T47D (cell line): Measurements from ENCODE around the gene NAPA.

Source experiments
- DNase-seq, 2 experiments: peaks; one replicate each; pipeline versions ENCODE4 v3.0.0 to v3.0.0-alpha.2; 2011 to 2012; ENCODE audit warnings: low read depth in 1 of 2, low spot score in 1 of 2
- JUND ChIP-seq: IDR thresholded peaks from 2 replicates; pipeline ENCODE4 v1.6.1; 2012; ENCODE audit warnings: low read depth
- in situ Hi-C: cut with HindIII; loops from 2 replicates; pipeline ENCODE4 v1.10.0; 2016; ENCODE audit warnings: low sequenced_read_pairs, low pct_unique_long_range_greater_than_20kb

The NAPA gene

GRCh38 chr19:47540748-47541147 is 25.9 kb upstream of the NAPA start:
- in situ Hi-C loops, result no loop called here
- TF ChIP-seq JUND, result no peak
- DNase-seq, result peak in 1 of 2 experiments; percentile 36

- in situ Hi-C loops, result no loop called here
- no peak for DNase-seq
- no peak for TF ChIP-seq JUND
Observed at GRCh38 chr19:47539747-47540311, 25.0 kb upstream of the NAPA start.

GRCh38 chr19:47538812-47539211 is 23.9 kb upstream of the NAPA start:
- TF ChIP-seq JUND, result no peak
- no peak for DNase-seq
- in situ Hi-C loops, result no loop called here

GRCh38 chr19:47537493-47537892 is 22.6 kb upstream of the NAPA start:
- in situ Hi-C loops, result no loop called here
- DNase-seq, result no peak
- TF ChIP-seq JUND, result no peak

GRCh38 chr19:47534628-47535027 is 19.8 kb upstream of the NAPA start:
- no peak for TF ChIP-seq JUND
- no peak for DNase-seq
- in situ Hi-C loops, result no loop called here

GRCh38 chr19:47531640-47532387 is 17.0 kb upstream of the NAPA start:
- DNase-seq, result no peak
- no peak for TF ChIP-seq JUND
- in situ Hi-C loops, result no loop called here

- no peak for DNase-seq
- no peak for TF ChIP-seq JUND
- in situ Hi-C loops, result no loop called here
Observed at GRCh38 chr19:47529018-47529742, 14.3 kb upstream of the NAPA start.

GRCh38 chr19:47526798-47527197 is 11.9 kb upstream of the NAPA start:
- TF ChIP-seq JUND, result no peak
- in situ Hi-C loops, result no loop called here
- no peak for DNase-seq

GRCh38 chr19:47523473-47523872 is 8.6 kb upstream of the NAPA start:
- in situ Hi-C loops, result no loop called here
- no peak for DNase-seq
- TF ChIP-seq JUND, result no peak

- TF ChIP-seq JUND, result no peak
- in situ Hi-C loops, result no loop called here
- DNase-seq, result no peak
Observed at GRCh38 chr19:47521473-47522180, 6.8 kb upstream of the NAPA start.

- no peak for DNase-seq
- no peak for TF ChIP-seq JUND
- in situ Hi-C loops, result no loop called here
Observed at GRCh38 chr19:47520839-47521238, 6.0 kb upstream of the NAPA start.

- DNase-seq, result no peak
- in situ Hi-C loops, result no loop called here
- no peak for TF ChIP-seq JUND
Observed at GRCh38 chr19:47520343-47520806, 5.5 kb upstream of the NAPA start.
